LNCAP (cell line): Measurements from ENCODE around the gene CCNYL1.

Experiments
- TF ChIP-seq, protein P1 (sequence below): fragments of 450-650 bp; IDR thresholded peaks from 2 replicates; pipeline ENCODE4 v1.5.1; 2017; ENCODE audit warnings: mild to moderate bottlenecking

The CCNYL1 gene

DNA sequence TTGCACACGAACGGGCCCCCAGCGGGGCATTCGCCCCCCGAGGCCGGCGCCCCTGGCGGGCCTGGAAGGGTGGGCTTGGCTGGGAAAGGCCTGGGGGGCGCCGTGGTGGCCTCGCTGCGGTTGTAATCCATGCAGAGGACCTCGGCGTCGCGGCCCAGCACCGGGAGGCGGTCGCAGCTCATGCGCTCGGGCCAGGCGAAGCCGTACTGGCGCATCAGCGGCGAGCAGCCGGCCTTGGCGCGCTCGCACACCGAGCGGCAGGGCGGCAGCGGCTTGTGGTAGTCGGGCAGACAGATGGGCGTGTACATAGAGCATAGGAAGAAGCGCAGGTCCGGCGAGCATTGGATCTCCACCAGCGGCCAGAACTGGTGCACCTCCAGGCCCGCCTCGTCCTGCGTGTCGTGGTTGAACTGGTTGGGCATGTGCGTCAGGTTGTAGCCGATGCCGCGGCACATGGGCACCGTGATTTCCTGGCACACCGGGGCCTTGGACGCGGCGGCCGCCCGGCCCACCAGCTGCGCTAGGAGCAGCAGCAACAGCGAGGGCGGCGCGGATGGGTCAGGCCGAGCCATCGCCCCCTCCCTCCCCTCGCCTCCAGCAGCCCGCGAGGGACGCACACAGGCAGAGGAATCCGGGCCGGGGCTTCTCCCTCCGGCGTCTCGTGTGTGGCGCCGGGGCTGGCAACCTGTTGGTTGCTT is 56.9 kb downstream of the CCNYL1 start:
- TF ChIP-seq, protein P1, sequence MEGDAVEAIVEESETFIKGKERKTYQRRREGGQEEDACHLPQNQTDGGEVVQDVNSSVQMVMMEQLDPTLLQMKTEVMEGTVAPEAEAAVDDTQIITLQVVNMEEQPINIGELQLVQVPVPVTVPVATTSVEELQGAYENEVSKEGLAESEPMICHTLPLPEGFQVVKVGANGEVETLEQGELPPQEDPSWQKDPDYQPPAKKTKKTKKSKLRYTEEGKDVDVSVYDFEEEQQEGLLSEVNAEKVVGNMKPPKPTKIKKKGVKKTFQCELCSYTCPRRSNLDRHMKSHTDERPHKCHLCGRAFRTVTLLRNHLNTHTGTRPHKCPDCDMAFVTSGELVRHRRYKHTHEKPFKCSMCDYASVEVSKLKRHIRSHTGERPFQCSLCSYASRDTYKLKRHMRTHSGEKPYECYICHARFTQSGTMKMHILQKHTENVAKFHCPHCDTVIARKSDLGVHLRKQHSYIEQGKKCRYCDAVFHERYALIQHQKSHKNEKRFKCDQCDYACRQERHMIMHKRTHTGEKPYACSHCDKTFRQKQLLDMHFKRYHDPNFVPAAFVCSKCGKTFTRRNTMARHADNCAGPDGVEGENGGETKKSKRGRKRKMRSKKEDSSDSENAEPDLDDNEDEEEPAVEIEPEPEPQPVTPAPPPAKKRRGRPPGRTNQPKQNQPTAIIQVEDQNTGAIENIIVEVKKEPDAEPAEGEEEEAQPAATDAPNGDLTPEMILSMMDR, result no peak

DNA sequence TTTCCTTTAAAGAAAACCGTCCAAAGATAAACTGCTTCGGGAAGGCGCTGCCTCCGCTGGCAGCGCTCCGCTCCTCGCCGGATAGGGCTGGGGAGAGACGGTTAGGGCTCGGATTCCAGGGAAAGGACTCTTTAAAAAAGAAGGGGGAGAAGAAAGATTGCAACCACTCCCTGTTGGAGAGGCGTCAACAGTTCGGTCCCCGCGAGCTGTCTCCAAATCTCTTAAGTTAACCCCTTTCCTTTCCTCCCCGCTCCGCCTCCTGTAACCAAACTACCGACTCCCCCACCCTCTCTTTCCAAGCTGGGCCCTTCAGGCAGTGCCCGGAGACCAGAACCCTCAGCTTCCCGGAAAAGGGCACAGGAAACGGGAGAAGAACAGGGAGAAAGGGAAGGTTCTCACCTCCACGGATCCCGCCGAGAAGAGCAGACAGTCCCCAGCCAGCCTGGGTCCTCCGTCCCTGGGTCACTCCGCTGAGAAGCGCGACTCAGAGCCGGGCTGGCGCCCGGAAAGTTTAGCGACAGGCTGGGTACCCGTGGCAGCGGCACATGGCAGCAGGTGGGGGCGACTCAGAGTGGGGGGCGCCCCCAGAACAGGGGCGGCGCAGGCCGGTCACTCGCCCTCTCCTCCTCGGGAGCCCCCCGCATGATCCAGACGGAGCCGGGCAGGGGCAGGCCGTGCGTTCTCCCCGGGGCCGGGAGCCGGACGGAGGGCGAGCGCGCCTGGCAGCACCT is 57.6 kb downstream of the CCNYL1 start:
- TF ChIP-seq, protein P1, result no peak

DNA sequence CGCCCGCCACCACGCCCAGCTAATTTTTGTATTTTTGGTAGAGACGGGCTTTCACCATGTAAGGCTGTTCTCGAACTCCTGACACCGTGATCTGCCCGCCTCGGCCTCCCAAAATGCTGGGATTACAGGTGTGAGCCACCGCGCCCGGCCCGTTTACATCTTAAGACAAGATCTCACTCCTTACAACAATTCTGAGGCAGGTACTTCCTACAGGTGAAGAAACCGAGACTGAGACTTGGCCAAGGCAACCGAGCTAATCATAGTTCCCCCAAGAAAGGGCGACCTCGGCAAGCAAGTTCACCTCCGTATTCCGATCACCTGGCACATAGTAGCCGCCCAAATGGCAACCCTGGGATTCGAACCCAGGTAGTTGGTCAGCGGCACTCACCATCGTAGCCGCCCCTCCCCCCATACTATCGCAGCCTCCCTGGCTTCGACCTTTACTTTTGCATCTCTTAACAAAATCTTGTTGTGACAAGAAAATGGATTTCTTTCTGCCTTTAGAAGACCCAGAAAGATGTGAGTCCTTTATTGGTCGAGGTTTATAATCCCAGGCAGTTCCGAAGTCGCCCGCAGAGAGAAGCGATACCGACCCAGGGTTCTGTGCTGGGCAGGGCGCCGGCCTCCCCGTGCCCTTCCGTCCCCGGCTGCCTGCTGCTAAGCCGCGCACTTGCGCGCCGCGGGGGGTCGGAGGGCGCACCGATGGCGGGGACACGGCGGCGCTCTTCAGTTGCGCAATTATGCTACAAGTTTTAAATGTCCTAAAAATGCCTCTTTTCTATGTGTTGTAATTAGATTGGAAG is 59.4 kb downstream of the CCNYL1 start:
- TF ChIP-seq, protein P1, result no peak

DNA sequence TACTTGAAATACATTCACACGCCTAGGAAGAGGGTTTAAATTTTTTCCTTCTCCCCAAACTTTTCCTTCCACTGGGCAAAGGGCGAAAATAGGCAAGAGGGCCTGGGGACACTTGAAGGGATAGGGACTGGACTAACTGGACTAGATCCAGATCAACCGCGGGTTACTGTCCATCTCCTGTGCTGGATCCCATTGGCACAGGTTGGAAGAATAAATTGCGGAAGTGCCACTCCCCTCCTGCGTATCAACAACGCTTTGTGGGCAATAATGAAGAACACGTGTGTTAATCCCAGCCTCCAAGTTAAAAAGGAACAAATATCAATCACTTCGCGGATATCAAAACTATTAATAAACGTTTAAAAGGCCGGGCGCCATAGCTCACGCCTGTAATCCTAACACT is 60.0 kb downstream of the CCNYL1 start:
- TF ChIP-seq, protein P1, result no peak

DNA sequence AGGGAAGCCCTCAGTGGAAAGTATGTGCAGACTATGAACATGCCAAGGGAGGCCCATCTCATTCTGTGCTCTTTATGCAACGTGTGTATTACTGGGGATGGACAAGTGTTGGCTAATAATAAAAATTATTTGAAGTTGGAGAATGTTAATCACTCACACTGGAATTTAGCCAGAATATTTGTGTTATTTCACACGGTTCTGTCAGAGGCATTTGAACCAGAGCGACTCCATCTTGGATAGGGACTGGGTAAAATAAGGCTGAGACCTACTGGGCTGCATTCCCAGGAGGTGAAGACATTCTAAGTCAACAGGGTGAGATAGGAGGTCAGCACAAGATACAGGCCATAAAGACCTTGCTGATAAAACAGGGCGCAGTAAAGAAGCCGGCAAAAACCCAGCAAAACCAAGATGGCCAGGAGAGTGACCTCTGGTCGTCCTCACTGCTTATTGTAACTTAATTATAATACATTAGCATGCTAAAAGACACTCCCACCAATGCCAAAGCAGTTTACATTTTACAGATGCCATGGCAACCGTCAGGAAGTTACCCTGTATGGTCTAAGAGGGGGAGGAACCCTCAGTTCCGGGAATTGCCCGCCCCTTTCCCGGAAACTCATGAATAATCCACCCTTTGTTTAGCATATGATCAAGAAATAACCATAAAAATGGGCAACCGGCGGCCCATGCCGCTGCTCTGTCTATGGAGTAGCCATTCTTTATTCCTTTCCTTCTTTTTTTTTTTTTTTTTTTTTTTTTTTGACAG is 60.8 kb downstream of the CCNYL1 start:
- TF ChIP-seq, protein P1, result no peak

DNA sequence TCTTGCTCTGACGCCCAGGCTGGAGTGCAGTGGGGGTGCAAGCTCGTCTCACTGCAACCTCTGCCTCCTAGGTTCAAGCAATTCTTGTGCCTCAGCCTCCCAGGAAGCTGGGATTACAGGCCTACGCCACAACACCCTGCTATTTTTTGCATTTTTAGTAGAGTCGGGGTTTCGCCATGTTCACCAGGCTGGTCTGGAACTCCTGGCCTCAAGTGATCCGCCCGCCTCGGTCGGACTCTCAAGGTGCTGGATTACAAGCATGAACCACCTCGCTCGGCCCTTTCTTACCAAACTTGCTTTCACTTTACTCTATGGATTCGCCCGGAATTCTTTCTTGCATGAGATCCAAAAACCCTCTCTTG is 61.4 kb downstream of the CCNYL1 start:
- TF ChIP-seq, protein P1, result no peak

DNA sequence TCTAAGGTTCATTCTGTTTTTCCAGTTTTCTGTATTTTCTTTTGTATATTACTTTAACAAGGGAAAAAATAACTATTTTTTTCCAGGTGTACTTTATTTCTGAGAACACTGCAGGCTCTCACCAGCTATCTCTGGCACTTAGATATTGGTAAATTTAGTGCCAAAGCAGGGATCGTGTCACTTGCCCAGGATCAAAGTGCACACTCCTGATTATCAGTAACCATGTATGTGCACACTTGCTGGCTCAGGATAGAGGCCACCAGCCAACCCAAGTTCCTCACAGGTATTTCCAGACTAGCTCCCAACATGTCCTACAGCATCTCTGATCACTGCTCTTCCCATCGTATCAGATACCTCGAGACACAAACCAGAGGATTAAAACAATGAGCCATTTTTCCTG is 64.0 kb downstream of the CCNYL1 start:
- TF ChIP-seq, protein P1, result no peak
